Measurements from ENCODE around the gene RBM14. TPM values are rescaled to one million over a fixed set of nuclear protein-coding genes. Genes with fewer than 3 reads are reported as not detected.

Gene RBM14
- total RNA-seq, 1 donor from 2014 or later: 124 TPM

DNA sequence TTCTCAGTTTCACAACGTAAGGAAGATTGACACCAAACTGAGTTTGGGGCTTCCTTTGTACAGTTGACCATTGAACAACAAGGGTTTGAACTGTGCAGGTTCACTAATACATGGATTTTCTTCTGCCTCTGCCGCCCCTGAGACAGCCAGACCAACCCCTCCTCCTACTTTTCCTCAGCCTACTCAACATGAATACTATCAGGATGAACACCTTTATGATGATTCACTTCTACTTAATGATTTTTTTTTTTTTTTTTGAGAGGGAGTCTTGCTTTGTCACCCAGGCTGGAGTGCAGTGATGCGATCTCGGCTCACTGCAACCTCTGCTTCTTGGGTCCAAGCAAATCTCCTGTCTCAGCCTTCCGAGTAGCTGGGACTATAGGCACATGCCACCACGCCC, 36.7 kb downstream of the RBM14 start:
- peak overlapping the region; percentile 84 for H3K27ac Mint-ChIP-seq
- H3K9me3 Mint-ChIP-seq (ENCODE audit: low read depth): no peaks in the 10 kb centered on the region
- H3K27me3 Mint-ChIP-seq: no peaks in the 10 kb centered on the region
- no peak overlapping the region for H3K4me3 Mint-ChIP-seq (ENCODE audit: low read depth)
- TF ChIP-seq, protein P1, sequence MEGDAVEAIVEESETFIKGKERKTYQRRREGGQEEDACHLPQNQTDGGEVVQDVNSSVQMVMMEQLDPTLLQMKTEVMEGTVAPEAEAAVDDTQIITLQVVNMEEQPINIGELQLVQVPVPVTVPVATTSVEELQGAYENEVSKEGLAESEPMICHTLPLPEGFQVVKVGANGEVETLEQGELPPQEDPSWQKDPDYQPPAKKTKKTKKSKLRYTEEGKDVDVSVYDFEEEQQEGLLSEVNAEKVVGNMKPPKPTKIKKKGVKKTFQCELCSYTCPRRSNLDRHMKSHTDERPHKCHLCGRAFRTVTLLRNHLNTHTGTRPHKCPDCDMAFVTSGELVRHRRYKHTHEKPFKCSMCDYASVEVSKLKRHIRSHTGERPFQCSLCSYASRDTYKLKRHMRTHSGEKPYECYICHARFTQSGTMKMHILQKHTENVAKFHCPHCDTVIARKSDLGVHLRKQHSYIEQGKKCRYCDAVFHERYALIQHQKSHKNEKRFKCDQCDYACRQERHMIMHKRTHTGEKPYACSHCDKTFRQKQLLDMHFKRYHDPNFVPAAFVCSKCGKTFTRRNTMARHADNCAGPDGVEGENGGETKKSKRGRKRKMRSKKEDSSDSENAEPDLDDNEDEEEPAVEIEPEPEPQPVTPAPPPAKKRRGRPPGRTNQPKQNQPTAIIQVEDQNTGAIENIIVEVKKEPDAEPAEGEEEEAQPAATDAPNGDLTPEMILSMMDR (IDR thresholded peaks at IDR 0.05; ENCODE audit: unreplicated experiment): no peak
- H3K36me3 Mint-ChIP-seq (ENCODE audit: insufficient read depth): peaks cover 25% of the 10 kb centered on the region
- DNase-seq (ENCODE audit: low spot score, unreplicated experiment): no peak
- no peaks in the 10 kb centered on the region for H3K4me1 Mint-ChIP-seq (ENCODE audit: low read depth)

DNA sequence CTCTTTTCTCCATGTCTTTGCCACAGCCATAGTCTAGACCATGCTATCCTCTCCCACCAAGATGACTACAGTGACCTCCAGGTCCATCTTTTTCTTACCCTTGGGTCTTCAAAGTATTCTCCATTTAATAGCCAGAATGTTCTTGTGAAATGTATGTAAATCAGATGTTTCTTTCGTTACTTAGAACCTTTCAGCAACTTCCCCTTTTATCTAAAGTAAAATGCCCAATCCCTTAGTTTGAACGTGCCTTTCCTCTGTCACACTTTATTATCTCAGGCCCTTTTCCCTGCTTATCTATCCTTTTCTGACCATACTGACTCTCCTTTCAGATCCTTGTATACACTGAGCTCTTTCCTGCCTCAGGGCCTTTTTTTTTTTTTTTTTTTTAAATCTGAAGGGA, 43.3 kb downstream of the RBM14 start:
- TF ChIP-seq, protein P1 (IDR thresholded peaks at IDR 0.05; ENCODE audit: unreplicated experiment): no peak
- Mint-ChIP-seq H3K36me3 (ENCODE audit: insufficient read depth) (peaks cover 12% of the 10 kb centered on the region), H3K4me1 (ENCODE audit: low read depth) (peaks cover 4% of the 10 kb centered on the region), H3K27me3 (no peaks in the 10 kb centered on the region), H3K9me3 (ENCODE audit: low read depth) (no peaks in the 10 kb centered on the region), H3K27ac (peak overlapping the region; percentile 11), H3K4me3 (ENCODE audit: low read depth) (no peak overlapping the region)
- DNase-seq (ENCODE audit: low spot score, unreplicated experiment): no peak

DNA sequence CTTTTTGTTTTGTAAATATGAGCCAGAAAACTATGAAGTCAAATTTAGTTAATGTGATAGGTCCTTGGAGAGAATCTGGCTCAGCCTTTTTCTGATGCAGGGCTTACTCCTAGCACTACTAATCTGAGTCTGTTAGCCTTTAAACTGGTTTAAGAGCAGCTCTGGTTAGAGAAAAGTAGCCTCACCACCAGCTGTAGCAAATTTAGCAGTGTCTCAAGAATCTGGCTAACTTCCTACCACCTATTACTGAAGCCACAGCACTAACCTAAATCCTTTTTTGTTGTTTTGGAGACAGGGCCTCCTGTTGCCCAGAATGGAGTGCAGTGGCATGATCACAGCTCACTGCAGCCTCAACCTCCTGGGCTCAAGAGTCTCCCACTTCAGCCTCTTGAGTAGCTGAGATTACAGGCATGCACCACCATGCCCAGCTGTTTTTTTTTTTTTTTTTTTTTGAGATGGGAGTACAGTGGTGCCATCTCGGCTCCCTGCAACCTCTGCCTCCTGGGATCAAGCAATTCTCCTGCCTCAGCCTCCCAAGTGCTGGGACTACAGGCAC, 47.4 kb downstream of the RBM14 start:
- no peaks in the 10 kb centered on the region for H3K9me3 Mint-ChIP-seq (ENCODE audit: low read depth)
- H3K36me3 Mint-ChIP-seq (ENCODE audit: insufficient read depth): peaks cover 15% of the 10 kb centered on the region
- H3K27me3 Mint-ChIP-seq: no peaks in the 10 kb centered on the region
- H3K27ac Mint-ChIP-seq: no peak overlapping the region
- TF ChIP-seq, protein P1 (IDR thresholded peaks at IDR 0.05; ENCODE audit: unreplicated experiment): no peak
- H3K4me3 Mint-ChIP-seq (ENCODE audit: low read depth): no peak overlapping the region
- no peak for DNase-seq (ENCODE audit: low spot score, unreplicated experiment)
- peaks cover 6% of the 10 kb centered on the region for H3K4me1 Mint-ChIP-seq (ENCODE audit: low read depth)

DNA sequence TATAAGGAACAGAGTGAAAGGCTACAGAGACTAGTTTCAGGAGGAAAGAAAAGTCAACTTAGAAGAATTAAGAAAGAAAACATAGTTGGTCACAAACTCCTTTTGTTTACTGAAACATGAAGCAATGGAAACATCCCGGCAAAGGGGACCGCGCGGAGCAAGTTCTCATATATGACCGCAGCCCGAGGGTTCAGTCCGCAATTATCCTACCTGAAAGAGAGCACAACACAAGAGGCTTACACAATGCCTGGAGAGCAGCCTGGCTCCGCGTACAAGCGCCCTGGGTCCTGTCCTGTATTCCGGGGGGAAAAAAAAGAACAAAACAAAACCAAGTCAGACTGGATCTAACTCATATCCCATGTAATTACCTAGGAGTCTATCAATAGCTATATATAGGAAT, 48.9 kb downstream of the RBM14 start:
- TF ChIP-seq, protein P1 (IDR thresholded peaks at IDR 0.05; ENCODE audit: unreplicated experiment): no peak
- Mint-ChIP-seq H3K4me3 (ENCODE audit: low read depth) (no peak overlapping the region), H3K27ac (peak overlapping the region; percentile 43), H3K4me1 (ENCODE audit: low read depth) (peaks cover 2% of the 10 kb centered on the region), H3K36me3 (ENCODE audit: insufficient read depth) (peaks cover 15% of the 10 kb centered on the region), H3K9me3 (ENCODE audit: low read depth) (no peaks in the 10 kb centered on the region), H3K27me3 (no peaks in the 10 kb centered on the region)
- DNase-seq (ENCODE audit: low spot score, unreplicated experiment): no peak

DNA sequence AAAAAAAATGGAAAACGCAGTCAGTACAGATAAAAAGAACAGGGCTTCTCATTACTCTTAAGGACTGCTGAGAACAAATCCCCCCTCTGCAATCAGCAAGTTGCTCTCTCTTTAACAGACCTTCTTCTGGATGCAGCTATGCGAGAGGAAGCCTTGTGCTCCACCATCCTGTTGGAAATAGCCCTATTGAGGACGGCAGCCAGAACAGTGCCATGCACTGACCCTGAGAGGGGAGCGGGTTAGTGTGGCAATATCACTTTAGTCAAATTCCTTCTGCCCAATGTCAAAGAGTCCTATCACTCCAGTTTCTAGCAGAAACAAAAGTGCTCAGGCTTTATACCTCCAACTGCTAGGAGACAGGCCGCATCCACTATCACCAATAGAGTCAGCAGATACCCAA, 54.4 kb downstream of the RBM14 start:
- Mint-ChIP-seq H3K27ac (no peak overlapping the region), H3K36me3 (ENCODE audit: insufficient read depth) (peaks cover 10% of the 10 kb centered on the region), H3K4me3 (ENCODE audit: low read depth) (no peak overlapping the region), H3K9me3 (ENCODE audit: low read depth) (no peaks in the 10 kb centered on the region), H3K4me1 (ENCODE audit: low read depth) (peaks cover 16% of the 10 kb centered on the region), H3K27me3 (no peaks in the 10 kb centered on the region)
- TF ChIP-seq, protein P1 (IDR thresholded peaks at IDR 0.05; ENCODE audit: unreplicated experiment): no peak
- DNase-seq (ENCODE audit: low spot score, unreplicated experiment): no peak

All from progenitor cell of endocrine pancreas (in vitro differentiated cells).